Urinary bladder (tissue), 4 donors: ENCODE data around the gene COMMD10. TPM values are rescaled to one million over a fixed set of nuclear protein-coding genes. Genes with fewer than 3 reads are reported as not detected.

Source experiments
- DNase-seq: peaks from one replicate; pipeline ENCODE4 v3.0.0-alpha.2; 2015; ENCODE audit errors: extremely low spot score
- H3K27ac ChIP-seq: one replicate; pipeline ENCODE4 v1.5.1; 2013; ENCODE audit warnings: low read depth, mild to moderate bottlenecking, moderate library complexity
- H3K36me3 ChIP-seq: one replicate; pipeline ENCODE4 v1.6.1; 2013; ENCODE audit warnings: mild to moderate bottlenecking, moderate library complexity; ENCODE audit not compliant: insufficient read depth
- H3K4me1 ChIP-seq: one replicate; pipeline ENCODE4 v1.6.1; 2013; ENCODE audit warnings: mild to moderate bottlenecking, moderate library complexity; ENCODE audit not compliant: insufficient read depth
- H3K4me3 ChIP-seq: one replicate; pipeline ENCODE4 v1.5.1; 2013; ENCODE audit warnings: low read depth, low read length
- WGBS: extraction: QIAGEN DNeasy Blood & Tissue Kit; methylation state at CpG from one replicate; pipeline ENCODE4 v1.1.7; 2013; 5-methylcytosine and 5-hydroxymethylcytosine counted together
- polyA plus RNA-seq: library from polyadenylated mRNA; stranded (reverse); fragments of 200-250 nt; gene quantifications from one replicate; pipeline ENCODE4 v1.2.3, GENCODE V29; 2013
- total RNA-seq: library from RNA; depleted of rRNA; stranded (reverse); fragments of >200 nt; gene quantifications from one replicate; pipeline ENCODE4 v1.2.3, GENCODE V29; 2014
- donor health status: healthy with polysubstance abuse.
- donor health status: healthy.

Gene COMMD10
- total and polyA plus RNA-seq, 2 donors, result 22.5 to 74.7 TPM

DNA sequence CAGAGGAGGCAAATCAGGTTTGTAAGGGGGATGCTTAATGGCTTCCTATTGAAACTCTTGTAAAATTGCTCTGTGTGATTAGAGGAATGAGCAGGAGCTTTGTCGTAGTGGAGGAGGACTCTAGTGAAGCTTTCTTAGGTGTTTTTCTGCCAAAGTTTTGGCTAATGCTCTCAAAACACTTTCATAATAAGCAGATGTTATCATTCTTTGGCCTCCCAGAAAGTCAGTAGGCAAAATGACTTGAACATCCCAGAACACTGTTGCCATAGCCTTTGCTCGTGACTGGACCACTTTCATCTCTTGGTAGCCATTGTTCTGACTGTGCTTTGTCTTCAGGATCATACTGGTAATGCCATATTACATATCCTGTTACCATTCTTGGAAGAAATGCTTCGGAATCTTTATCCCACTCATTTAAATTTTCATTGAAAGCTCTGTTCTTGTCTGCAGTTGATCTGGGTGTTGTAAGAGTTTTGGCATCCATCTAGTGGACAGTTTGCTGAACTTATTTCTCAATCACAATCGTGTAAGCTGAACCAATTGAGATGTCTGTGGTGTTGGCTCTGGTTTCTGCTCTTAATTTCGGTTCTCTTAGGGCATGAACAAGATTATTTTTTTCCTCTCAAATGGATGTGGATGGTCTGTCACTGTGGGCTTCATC, 187.6 kb downstream of the COMMD10 start:
- no peak overlapping the region for H3K27ac ChIP-seq
- no peaks in the 10 kb centered on the region for H3K4me1 ChIP-seq
- DNase-seq, result no peak
- 66% methylated on average over 5 of the region's 5 CpGs for WGBS
- no peak overlapping the region for H3K4me3 ChIP-seq
- no peaks in the 10 kb centered on the region for H3K36me3 ChIP-seq

DNA sequence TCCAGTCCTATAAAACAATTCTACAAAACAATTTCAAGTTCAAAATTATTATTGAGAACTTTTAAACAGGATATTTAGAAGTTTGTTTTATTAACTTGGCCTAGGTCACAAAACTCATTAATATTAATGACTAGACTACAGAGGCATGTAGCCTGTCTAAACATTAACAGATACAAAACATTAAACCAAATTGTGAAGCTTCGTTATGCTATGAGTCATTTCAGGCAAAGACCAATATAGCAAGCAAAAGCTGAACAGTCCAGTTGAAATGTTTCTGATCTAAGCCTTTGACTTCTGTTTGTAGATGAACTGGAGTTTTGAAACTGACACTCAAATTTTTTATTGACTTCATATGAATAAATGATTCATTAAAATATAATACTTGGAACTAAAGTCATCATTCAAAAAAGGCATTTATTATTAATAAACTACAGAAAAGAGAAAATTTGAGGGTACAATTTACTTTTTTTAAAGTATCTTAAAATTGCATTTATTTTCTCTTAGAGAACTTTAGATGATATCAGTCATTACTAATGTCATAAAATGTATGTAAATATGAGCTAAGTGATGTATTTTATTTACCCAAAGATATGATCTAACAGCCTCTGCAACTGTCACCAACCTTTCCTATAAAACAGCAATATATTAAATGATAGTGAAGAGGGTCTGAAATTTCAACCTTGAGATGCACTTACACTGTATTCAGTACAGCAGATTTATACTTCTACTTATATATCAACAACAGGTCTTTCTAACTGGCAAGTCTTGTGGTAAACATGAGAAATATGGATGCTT, 188.8 kb downstream of the COMMD10 start:
- DNase-seq, result no peak
- H3K36me3 ChIP-seq, result no peaks in the 10 kb centered on the region
- H3K4me1 ChIP-seq, result no peaks in the 10 kb centered on the region
- 28% methylated on average over 1 of the region's 1 CpG for WGBS
- H3K27ac ChIP-seq, result no peak overlapping the region
- H3K4me3 ChIP-seq, result no peak overlapping the region

DNA sequence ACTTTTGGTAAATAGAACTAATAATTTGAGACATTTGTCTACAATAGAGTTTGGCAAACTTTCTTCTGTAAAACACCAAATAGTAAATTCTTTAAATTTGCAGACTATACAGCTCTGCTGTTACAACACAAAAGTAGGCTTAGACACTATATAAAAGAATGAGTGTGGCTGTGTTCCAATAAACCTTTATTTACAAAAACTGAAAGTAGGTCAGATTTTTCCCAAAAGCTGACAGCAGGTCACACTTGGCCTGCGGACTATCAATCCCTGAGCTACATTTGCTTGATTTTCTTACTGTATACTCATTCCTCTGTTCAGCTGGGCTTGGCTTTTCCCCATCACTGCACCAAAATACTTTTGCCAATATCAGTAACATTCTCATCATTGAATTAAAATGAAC, 189.4 kb downstream of the COMMD10 start:
- no peak overlapping the region for H3K27ac ChIP-seq
- no peaks in the 10 kb centered on the region for H3K36me3 ChIP-seq
- DNase-seq, result no peak
- H3K4me1 ChIP-seq, result no peaks in the 10 kb centered on the region
- WGBS, result 84% methylated on average over 1 of the region's 1 CpG
- no peak overlapping the region for H3K4me3 ChIP-seq

- no peaks in the 10 kb centered on the region for H3K4me1 ChIP-seq
- no peak for DNase-seq
- H3K4me3 ChIP-seq, result no peak overlapping the region
- 99% methylated on average over 3 of the region's 3 CpGs for WGBS
- H3K36me3 ChIP-seq, result no peaks in the 10 kb centered on the region
- no peak overlapping the region for H3K27ac ChIP-seq
Measured at GRCh38 chr5:116275282-116275681, 190.5 kb downstream of the COMMD10 start.

- no peak for DNase-seq
- Histone ChIP-seq H3K4me3 (no peak overlapping the region), H3K4me1 (no peaks in the 10 kb centered on the region), H3K36me3 (no peaks in the 10 kb centered on the region), H3K27ac (no peak overlapping the region)
Measured at GRCh38 chr5:116276952-116277351, 192.1 kb downstream of the COMMD10 start.

- no peak overlapping the region for H3K27ac ChIP-seq
- WGBS, result 83% methylated on average over 5 of the region's 5 CpGs
- DNase-seq, result no peak
- no peak overlapping the region for H3K4me3 ChIP-seq
- peaks cover 3% of the 10 kb centered on the region for H3K36me3 ChIP-seq
- no peaks in the 10 kb centered on the region for H3K4me1 ChIP-seq
Measured at GRCh38 chr5:116280149-116280803, 195.5 kb downstream of the COMMD10 start.

DNA sequence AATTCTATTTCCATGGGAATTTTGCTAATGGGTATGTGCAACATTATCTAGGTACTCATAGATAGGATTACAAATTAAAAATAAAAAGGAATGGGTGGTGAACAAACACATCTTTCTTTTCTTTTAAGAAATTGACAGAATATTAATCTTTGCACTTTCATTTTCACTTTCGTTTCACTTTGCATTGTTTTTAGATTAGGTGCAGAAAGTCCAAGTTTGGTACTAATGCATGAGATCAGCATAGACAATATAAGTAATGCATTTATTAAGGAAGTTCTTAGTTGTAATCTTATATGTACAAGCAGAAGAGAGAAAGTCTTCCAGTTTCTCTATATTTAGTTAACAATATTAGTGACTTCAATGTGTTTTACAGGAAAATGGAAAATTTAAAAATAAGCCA, 196.5 kb downstream of the COMMD10 start:
- Histone ChIP-seq H3K4me3 (no peak overlapping the region), H3K36me3 (peaks cover 3% of the 10 kb centered on the region), H3K27ac (no peak overlapping the region), H3K4me1 (no peaks in the 10 kb centered on the region)
- 70% methylated on average over 1 of the region's 1 CpG for WGBS
- DNase-seq, result no peak

DNA sequence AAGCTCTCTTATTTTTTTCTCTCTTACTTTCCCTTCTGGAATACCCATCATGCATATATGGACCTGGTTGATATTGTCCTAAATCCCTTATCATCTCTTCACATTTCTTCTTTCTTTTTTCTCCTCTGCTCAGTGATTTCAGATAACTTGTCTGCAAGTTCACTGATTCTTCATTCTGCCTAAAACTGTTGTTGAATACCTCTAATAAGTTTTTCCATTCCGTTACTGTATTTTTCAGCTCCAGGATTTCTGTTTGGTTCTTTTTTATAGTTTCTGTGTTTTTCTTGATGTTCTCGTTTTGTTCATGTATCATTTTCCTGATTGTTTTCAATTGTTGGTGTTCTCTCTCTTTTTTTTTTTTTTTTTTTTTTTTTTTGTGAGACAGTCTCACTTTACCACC, 203.7 kb downstream of the COMMD10 start:
- Histone ChIP-seq H3K4me3 (no peak overlapping the region), H3K4me1 (no peaks in the 10 kb centered on the region), H3K27ac (no peak overlapping the region), H3K36me3 (peaks cover 3% of the 10 kb centered on the region)
- WGBS, result 99% methylated on average over 2 of the region's 2 CpGs
- no peak for DNase-seq

GRCh38 chr5:116289276-116289675, 204.5 kb downstream of the COMMD10 start:
- Histone ChIP-seq H3K27ac (no peak overlapping the region), H3K4me3 (no peak overlapping the region), H3K4me1 (no peaks in the 10 kb centered on the region), H3K36me3 (peaks cover 2% of the 10 kb centered on the region)
- DNase-seq, result no peak
- WGBS, result 73% methylated on average over 3 of the region's 3 CpGs

DNA sequence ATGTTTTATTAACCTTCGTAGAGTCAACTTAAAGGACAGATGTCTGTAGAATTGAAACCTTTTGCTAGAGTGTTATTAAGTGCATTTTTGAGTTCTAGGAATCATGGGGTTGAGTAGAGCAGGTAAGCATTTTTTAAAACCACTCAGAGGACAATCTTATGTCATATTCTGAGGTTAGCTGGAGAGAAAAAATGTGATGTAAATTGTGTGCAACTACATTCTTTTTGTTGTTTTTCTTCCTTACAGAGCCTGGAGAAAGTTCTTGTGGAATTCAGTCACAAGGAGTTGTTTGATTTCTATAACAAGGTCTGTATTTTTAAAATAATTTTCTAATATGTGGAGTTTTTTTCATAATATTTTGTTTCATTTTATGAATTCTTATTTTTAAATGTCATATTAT, 206.4 kb downstream of the COMMD10 start:
- Histone ChIP-seq H3K27ac (no peak overlapping the region), H3K4me1 (no peaks in the 10 kb centered on the region), H3K4me3 (no peak overlapping the region), H3K36me3 (no peaks in the 10 kb centered on the region)
- DNase-seq, result no peak
- 82% methylated on average over 1 of the region's 1 CpG for WGBS

GRCh38 chr5:116292321-116292720, 207.5 kb downstream of the COMMD10 start:
- no peak overlapping the region for H3K4me3 ChIP-seq
- H3K36me3 ChIP-seq, result no peaks in the 10 kb centered on the region
- no peak for DNase-seq
- no peaks in the 10 kb centered on the region for H3K4me1 ChIP-seq
- H3K27ac ChIP-seq, result no peak overlapping the region
- 81% methylated on average over 4 of the region's 4 CpGs for WGBS

DNA sequence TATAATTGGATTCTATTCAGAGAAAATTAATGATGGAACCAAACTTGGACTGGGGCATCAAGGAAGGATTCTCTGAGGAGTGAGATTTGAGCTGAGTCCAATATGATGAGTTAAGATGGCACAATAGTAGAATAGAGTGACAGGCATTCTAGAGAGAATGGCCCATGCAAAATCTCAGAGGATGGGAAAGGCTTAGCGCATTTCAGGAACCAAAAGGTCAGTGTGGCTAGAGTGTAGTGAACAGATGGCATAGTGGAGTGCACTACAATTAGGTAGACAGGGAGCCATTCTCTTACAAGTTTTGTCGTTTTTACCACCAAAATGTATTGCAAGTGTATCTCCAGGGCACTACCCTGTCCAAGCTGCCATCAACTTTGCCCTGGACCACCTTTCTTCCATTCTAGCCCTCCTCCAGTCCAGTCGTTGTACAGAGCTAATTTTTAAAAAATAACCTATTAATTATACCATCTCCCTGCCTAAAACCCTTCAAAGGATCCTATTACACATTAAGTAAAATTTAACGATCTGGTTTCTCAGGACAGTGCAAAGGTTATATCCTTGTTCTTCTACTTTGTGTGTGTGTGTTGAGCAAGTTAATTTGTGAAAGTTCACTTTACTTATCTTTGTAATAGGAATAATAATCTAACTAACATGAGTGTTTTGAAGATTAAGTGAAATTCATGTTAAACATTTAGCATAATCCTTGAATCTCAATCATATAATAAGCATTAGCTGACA, 211.7 kb downstream of the COMMD10 start:
- Histone ChIP-seq H3K4me1 (no peaks in the 10 kb centered on the region), H3K27ac (no peak overlapping the region), H3K4me3 (no peak overlapping the region), H3K36me3 (peaks cover 1% of the 10 kb centered on the region)
- DNase-seq, result no peak
- WGBS, result 80% methylated on average over 4 of the region's 4 CpGs

GRCh38 chr5:116297296-116297814, 212.5 kb downstream of the COMMD10 start:
- H3K4me3 ChIP-seq, result no peak overlapping the region
- 80% methylated on average over 5 of the region's 5 CpGs for WGBS

More at GRCh38 chr5:116297296-116297814, 212.5 kb downstream of the COMMD10 start:
- H3K36me3 ChIP-seq, result peaks cover 1% of the 10 kb centered on the region
- H3K4me1 ChIP-seq, result no peaks in the 10 kb centered on the region
- no peak for DNase-seq
- H3K27ac ChIP-seq, result no peak overlapping the region
